Upper lobe of right lung (tissue), 1 donor: ENCODE results near the gene ADAMTS2. TPM values are rescaled to one million over a fixed set of nuclear protein-coding genes. Genes with fewer than 3 reads are reported as not detected.

Experiments
- ATAC-seq: fragments of 200-7000 bp; cut with Tn5 transposase; one replicate; pipeline ENCODE4 v1.9.1; 2020; ENCODE audit warnings: mild to moderate bottlenecking, moderate library complexity
- DNase-seq: peaks from one replicate; pipeline ENCODE4 v3.0.0-alpha.2; 2020
- H3K27ac ChIP-seq: fragments of 200-600 bp; one replicate; pipeline ENCODE4 v1.8.0; 2022
- H3K27me3 ChIP-seq: fragments of 200-600 bp; one replicate; pipeline ENCODE4 v1.8.0; 2022; ENCODE audit warnings: mild to moderate bottlenecking
- H3K36me3 ChIP-seq: fragments of 200-600 bp; one replicate; pipeline ENCODE4 v1.8.0; 2022
- H3K4me1 ChIP-seq: fragments of 200-600 bp; one replicate; pipeline ENCODE4 v1.8.0; 2022
- H3K4me3 ChIP-seq: fragments of 200-600 bp; one replicate; pipeline ENCODE4 v1.8.0; 2022; ENCODE audit warnings: mild to moderate bottlenecking
- H3K9me3 ChIP-seq: fragments of 200-600 bp; one replicate; pipeline ENCODE4 v1.8.0; 2022
- intact Hi-C: fragments of 100-400 bp; cut with DNase I; formaldehyde crosslinking; loops from one replicate; pipeline ENCODE4 v1.11.0; 2022
- total RNA-seq: library from RNA; stranded (reverse); fragmentation: NEBNext Ultra II Directional; extraction: Animal tissue kit (Norgen Biotek cat#: 25700); gene quantifications from one replicate; pipeline ENCODE4 v1.2.1, GENCODE V29; 2021
- TF ChIP-seq, protein P1 (sequence below): fragments of 200-600 bp; IDR thresholded peaks from one replicate; pipeline ENCODE4 v1.8.0; 2022; ENCODE audit warnings: antibody characterized with exemption
- donor health status: DM: no; HTN: yes; CAD: no; lungs with severe emphysema.

The ADAMTS2 gene
- total RNA-seq, 1 donor from 2014 or later: 16.4 TPM

DNA sequence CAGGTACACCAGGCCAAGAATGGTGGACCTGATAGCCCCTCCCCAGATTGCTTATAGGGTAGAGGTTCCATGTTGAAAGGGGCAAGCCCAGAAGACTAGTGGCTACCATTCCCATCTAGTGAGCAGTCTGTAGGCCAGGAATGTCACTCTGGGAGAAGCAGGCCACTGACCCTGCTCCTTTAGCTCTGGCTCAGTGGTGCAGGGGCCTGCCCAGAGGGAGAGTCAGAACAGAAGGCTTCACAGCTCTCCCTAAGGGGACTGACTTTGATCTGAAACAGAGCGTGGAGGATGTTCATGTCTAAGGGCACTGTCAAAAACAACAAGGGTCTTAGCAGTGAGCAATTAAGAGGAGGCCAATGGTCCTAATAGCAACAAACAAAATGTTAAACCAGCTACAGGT, 203.4 kb downstream of the ADAMTS2 start:
- ATAC-seq: no peak
- no peak overlapping the region for H3K27ac ChIP-seq
- H3K36me3 ChIP-seq: no peaks in the 10 kb centered on the region
- TF ChIP-seq, protein P1, sequence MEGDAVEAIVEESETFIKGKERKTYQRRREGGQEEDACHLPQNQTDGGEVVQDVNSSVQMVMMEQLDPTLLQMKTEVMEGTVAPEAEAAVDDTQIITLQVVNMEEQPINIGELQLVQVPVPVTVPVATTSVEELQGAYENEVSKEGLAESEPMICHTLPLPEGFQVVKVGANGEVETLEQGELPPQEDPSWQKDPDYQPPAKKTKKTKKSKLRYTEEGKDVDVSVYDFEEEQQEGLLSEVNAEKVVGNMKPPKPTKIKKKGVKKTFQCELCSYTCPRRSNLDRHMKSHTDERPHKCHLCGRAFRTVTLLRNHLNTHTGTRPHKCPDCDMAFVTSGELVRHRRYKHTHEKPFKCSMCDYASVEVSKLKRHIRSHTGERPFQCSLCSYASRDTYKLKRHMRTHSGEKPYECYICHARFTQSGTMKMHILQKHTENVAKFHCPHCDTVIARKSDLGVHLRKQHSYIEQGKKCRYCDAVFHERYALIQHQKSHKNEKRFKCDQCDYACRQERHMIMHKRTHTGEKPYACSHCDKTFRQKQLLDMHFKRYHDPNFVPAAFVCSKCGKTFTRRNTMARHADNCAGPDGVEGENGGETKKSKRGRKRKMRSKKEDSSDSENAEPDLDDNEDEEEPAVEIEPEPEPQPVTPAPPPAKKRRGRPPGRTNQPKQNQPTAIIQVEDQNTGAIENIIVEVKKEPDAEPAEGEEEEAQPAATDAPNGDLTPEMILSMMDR: no peak
- no peaks in the 10 kb centered on the region for H3K4me1 ChIP-seq
- intact Hi-C loops: no loop called here
- no peaks in the 10 kb centered on the region for H3K27me3 ChIP-seq
- H3K4me3 ChIP-seq: no peak overlapping the region
- no peak for DNase-seq
- no peaks in the 10 kb centered on the region for H3K9me3 ChIP-seq

DNA sequence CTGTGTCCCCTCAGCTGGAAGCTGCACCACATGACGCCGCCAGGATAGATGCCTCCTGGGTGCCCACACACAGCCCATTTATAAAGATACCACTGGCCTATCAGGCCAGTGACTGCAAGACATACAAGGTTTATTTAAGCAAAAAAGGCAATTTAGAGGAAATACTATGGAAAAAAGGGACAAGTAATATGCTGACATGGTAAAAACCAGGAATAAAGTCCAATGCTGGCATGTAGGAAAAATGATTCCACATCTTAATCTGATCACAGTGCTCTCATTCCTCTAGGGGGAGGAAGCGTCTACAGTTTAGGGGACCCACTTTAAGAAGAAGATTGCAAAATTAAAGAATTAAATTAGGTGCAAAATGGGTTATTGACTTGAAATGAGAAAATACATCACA, 205.0 kb downstream of the ADAMTS2 start:
- DNase-seq (no peak), ATAC-seq (no peak)
- Histone ChIP-seq H3K9me3 (no peaks in the 10 kb centered on the region), H3K27me3 (no peaks in the 10 kb centered on the region), H3K27ac (no peak overlapping the region), H3K4me3 (no peak overlapping the region), H3K4me1 (no peaks in the 10 kb centered on the region), H3K36me3 (no peaks in the 10 kb centered on the region)
- TF ChIP-seq, protein P1: no peak
- intact Hi-C loops: no loop called here

GRCh38 chr5:179139936-179140235, 205.4 kb downstream of the ADAMTS2 start:
- intact Hi-C loops: no loop called here
- TF ChIP-seq, protein P1: no peak
- no peaks in the 10 kb centered on the region for H3K9me3 ChIP-seq
- no peak overlapping the region for H3K4me3 ChIP-seq
- H3K27ac ChIP-seq: no peak overlapping the region
- H3K27me3 ChIP-seq: no peaks in the 10 kb centered on the region
- ATAC-seq (peak; percentile 7), DNase-seq (no peak)
- no peaks in the 10 kb centered on the region for H3K4me1 ChIP-seq
- H3K36me3 ChIP-seq: no peaks in the 10 kb centered on the region

- Histone ChIP-seq H3K27me3 (no peaks in the 10 kb centered on the region), H3K4me3 (no peak overlapping the region), H3K9me3 (no peaks in the 10 kb centered on the region), H3K36me3 (no peaks in the 10 kb centered on the region), H3K27ac (no peak overlapping the region), H3K4me1 (no peaks in the 10 kb centered on the region)
- ATAC-seq: peak; percentile 9
- intact Hi-C loops: no loop called here
- TF ChIP-seq, protein P1: no peak
- DNase-seq: no peak
Observed at GRCh38 chr5:179139111-179139935, 205.9 kb downstream of the ADAMTS2 start.

DNA sequence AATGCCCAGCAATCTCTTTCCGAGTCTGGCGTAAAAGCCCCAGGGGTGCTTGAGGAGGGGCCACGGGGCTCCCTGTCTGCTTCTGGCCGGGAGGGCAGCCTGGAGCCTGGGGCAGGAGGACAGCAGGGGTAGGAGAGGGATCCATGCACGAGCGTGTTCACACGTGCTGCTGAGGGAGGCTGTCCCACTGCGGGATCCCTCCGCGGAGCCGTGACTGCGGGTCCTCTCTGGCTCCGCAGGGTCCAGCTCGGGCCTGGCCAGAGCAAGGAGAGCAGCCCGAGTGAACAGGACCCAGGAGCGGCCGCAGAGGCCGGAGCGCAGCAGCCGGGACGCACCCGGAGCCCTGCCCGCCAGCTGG, 206.7 kb downstream of the ADAMTS2 start:
- Histone ChIP-seq H3K4me3 (no peak overlapping the region), H3K9me3 (no peaks in the 10 kb centered on the region), H3K27me3 (no peaks in the 10 kb centered on the region), H3K27ac (no peak overlapping the region), H3K4me1 (no peaks in the 10 kb centered on the region), H3K36me3 (no peaks in the 10 kb centered on the region)
- intact Hi-C loops: no loop called here
- TF ChIP-seq, protein P1: no peak
- peak; percentile 11 for ATAC-seq
- no peak for DNase-seq
